GM23248 (cell line): ENCODE results near the gene FDX2.

Source experiments
- EZH2 ChIP-seq: fragments of 200-600 bp; sonication (generic); IDR thresholded peaks from 2 replicates; pipeline ENCODE4 v1.6.1; 2018; ENCODE audit warnings: antibody characterized with exemption, mild to moderate bottlenecking; ENCODE audit not compliant: insufficient read depth, poor library complexity, severe bottlenecking
- EZH2phosphoT487 ChIP-seq: fragments of 200-600 bp; sonication (generic); IDR thresholded peaks from 2 replicates; pipeline ENCODE4 v1.6.1; 2018; ENCODE audit warnings: antibody characterized with exemption, moderate library complexity, mild to moderate bottlenecking, low read depth; ENCODE audit not compliant: insufficient read depth

DNA sequence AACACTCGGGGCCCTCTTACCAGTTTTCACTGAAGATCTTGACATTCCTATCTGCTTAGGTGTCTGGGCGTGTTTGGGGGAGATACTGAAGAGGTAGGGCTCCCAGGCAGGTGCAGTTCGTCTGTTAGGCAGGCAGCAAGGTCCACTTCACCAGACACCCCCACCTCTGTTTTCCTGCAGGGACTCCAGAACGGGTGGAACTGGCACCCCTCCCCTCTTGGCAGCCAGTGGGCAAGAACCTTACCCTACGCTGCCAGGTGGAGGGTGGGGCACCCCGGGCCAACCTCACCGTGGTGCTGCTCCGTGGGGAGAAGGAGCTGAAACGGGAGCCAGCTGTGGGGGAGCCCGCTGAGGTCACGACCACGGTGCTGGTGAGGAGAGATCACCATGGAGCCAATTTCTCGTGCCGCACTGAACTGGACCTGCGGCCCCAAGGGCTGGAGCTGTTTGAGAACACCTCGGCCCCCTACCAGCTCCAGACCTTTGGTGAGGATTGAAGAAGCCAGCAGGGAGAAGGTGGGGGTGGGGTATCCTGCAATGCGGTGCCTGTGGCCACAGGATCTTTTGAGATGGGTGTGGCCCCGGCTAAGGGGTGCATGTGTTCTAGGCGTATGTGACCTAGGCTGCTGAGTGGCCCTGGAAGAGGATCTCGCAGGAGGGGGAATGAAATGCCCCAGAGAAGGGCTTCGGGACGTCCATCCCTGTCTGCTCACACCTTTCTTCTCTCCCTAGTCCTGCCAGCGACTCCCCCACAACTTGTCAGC, 32.3 kb downstream of the FDX2 start:
- no peak for TF ChIP-seq EZH2
- no peak for TF ChIP-seq EZH2phosphoT487
